22Rv1 (cell line): ENCODE data around the gene PFKL.

Experiments used
- H3K27ac ChIP-seq: fragments of 450-650 bp; 2 replicates; pipeline ENCODE4 v1.5.1; 2017
- ZFX ChIP-seq: fragments of 450-650 bp; IDR thresholded peaks from 2 replicates; pipeline ENCODE4 v1.6.1; 2017; ENCODE audit warnings: antibody characterized with exemption, borderline replicate concordance
- TF ChIP-seq, protein P1 (sequence below): fragments of 450-650 bp; IDR thresholded peaks from 2 replicates; pipeline ENCODE4 v1.5.1; 2017; ENCODE audit warnings: mild to moderate bottlenecking

The PFKL gene

DNA sequence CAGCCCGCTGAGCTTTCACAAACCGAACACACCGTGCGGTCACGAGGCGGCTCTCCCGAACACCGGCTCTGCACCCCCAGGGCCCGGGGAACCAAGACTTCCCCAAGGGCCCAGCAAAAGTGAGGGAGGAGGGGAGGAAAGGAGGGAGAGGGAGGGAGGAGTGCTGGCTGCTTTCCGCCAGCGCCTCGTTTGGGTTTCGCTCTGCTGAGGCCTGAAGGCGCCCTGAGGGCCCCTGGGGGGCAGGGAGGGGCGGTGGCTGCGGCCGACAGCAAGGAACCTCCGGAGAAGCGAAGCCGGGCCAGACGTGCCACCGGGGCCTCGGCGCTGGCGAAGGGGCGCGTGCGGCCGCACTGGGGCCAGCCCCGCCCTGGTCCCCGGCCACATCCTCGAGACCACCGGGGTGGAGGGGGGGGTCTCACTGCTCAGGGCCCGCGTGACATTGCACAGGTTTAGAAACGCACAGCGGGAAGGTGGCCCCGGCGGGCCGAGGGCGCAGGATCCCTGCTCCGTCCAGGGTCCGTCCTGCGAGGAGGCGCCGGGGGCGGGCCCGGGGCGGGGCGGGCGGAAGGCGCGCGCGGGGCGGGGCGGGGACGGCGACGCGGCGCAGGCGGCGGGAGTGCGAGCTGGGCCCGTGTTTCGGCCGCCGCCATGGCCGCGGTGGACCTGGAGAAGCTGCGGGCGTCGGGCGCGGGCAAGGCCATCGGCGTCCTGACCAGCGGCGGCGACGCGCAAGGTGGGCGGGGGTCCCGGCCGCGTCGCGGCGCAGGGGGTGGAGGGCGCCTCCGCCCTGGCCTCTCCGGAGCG, at the start of gene PFKL:
TSS of gene PFKL (plus strand) at position 596 of the 804 bp plus-strand sequence. CDS start at position 649, 53 bp downstream.
- H3K27ac ChIP-seq: peak within 1 kb of the TSS; percentile 91
- no peak for TF ChIP-seq ZFX
- TF ChIP-seq, protein P1, sequence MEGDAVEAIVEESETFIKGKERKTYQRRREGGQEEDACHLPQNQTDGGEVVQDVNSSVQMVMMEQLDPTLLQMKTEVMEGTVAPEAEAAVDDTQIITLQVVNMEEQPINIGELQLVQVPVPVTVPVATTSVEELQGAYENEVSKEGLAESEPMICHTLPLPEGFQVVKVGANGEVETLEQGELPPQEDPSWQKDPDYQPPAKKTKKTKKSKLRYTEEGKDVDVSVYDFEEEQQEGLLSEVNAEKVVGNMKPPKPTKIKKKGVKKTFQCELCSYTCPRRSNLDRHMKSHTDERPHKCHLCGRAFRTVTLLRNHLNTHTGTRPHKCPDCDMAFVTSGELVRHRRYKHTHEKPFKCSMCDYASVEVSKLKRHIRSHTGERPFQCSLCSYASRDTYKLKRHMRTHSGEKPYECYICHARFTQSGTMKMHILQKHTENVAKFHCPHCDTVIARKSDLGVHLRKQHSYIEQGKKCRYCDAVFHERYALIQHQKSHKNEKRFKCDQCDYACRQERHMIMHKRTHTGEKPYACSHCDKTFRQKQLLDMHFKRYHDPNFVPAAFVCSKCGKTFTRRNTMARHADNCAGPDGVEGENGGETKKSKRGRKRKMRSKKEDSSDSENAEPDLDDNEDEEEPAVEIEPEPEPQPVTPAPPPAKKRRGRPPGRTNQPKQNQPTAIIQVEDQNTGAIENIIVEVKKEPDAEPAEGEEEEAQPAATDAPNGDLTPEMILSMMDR: no peak

DNA sequence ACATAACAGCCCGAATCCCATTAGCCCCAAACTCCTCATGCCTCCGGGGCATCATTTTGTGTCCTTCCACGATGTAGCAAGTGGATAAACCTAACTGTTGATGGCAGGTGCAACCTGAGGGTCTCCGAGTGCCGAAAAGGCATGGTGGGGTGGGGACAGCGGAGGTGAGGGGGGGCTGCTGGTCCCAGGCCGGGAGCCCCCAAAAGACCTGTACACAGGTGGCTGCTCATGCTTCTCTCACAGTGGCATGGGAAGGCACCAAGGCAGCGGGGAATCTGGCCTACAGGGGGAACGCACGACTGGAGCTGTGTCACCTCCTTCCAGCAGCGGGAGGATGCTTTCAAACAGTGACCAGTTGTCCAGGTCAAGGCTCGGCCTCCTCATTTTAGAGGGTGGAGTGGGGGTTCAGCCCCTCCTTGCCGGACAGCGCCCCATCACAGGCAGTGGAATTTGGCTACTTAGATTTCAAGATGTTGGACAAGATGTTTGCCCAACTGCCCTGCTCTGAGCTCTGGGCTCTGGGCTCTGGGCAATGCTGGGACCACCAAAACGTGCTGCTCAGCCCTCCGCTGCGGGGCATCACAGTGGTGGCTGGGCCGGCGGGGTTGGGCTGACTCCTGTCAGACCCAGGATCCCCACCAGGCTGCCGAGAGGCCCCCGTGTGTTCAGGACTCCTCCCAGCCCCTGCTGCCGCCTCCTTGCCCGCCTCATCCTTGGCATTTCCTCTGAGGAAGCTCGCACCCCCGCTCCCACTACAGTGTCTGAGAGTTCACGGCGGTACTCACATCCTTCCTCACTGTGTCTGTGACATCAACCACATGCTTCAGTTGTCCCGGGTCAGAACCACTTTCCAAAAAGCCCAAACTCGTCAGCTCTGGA, 45.8 kb upstream of the PFKL start:
- no peak overlapping the region for H3K27ac ChIP-seq
- TF ChIP-seq, protein P1: no peak
- no peak for TF ChIP-seq ZFX

DNA sequence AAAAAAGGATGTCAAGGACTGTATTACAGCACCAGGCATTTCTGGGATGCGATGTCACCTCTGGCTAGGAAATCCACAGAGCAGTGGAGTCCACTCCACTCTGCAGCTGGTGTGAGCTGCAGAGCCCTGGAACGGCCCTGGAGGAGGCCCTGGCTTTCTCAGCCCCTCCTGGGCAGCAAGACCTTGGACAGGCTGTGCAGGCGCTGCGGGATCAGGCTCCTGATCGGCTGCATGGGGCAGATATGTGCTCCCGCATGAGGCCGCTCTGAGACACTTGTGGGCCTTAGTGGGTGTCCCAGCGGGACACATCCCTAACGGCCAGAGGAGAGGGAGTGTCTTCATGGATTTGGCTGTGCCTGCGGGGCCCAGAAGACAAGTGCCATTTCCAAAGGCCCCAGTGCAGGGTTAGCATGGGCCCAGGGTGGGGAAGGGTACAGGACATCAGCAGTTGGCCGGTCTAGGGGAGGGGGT, 44.3 kb upstream of the PFKL start:
- TF ChIP-seq ZFX: no peak
- TF ChIP-seq, protein P1: no peak

DNA sequence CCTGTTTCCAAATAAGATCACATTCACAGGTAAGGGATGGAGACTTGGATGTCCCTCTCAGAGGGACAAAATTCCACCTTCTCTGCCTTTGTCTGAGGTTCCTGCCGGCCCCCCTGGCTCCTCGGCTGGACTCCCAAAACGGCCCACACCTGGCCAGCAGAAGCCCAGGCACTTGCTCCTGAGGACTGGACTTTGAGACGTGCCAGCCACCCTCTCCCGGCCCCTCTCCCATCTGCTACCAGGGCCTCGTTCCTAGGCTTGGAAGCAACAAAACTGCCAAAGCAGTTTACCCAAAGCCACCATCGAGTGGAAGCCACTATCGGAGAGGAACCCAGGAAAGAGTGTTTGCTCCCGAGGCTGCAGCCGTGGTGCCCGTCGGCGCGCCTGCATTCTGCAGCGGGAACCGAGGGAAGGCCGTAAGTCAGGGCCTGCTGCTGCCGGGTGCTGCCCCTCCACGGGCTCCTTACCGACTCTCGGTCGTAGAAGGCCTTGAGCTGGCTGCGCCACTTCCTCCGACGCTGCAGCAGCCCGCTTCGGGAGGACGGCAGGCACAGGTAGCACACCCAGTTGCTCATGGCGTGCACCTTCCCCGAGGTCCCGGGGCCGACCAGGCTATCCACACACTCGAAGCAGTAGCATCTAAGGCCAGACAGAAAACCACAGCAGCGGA, 41.7 kb upstream of the PFKL start:
- no peak for TF ChIP-seq ZFX
- TF ChIP-seq, protein P1: no peak
- no peak overlapping the region for H3K27ac ChIP-seq

More for the DNA sequence above, 44.3 kb upstream of the PFKL start:
- H3K27ac ChIP-seq: no peak overlapping the region

DNA sequence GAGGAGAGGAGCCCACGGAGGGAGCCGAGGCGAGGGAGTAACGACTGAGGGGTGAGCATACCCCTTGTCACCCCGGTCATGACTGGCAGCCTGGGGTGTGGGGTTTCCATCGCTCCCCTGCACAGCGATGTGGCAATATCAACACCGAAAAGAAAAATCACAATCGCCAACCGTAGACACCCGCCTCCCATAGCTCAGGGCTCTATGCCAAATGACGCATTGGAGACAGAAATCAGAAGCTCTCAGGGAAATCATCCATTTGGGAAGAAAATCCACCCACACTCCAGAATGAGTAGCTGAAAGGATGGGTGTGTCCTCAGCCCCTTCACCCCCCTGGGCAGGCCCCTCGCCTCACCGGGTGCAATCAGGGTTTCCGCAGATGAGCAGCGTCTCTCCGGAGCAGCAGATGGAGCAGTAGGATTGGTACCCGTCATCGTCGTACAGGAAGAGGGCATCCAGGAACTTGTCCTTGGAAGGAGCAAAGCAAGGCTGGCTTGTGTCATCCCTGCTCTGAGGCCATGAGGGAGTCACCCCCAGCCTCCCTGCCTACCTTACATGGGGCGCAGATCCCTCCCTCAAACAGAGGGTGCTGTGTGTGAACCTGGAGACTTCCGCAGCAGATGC, 40.7 kb upstream of the PFKL start:
- no peak overlapping the region for H3K27ac ChIP-seq
- TF ChIP-seq, protein P1: no peak
- TF ChIP-seq ZFX: no peak

DNA sequence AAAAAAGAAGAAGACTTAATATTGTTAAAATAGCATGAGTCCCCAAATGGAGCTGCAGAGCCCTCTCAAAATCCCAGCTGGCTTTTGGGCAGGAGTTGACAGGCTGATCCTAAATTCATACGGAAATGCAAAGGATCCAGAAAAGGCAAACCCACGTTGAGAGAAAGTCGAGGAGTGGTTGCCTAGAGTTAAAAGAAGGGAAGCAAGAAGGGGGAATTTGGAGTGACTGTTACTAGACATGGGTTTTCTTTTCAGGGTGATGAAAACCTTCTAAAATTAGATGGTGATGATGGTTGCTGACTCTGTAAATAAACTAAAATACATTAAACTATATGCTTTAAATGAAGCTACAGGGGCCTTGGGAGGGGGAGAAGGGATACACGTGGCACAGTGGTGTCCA, 39.8 kb upstream of the PFKL start:
- TF ChIP-seq, protein P1: no peak
- no peak for TF ChIP-seq ZFX

More for the DNA sequence above, 39.8 kb upstream of the PFKL start:
- no peak overlapping the region for H3K27ac ChIP-seq
